K562 (cell line): ENCODE measurements around the gene GALNT17. TPM values are rescaled to one million over a fixed set of nuclear protein-coding genes. Genes with fewer than 3 reads are reported as not detected.

Experiments used
- ATAC-seq: fragments of 200-7000 bp; cut with Tn5 transposase; 3 replicates; pipeline ENCODE4 v1.9.1; 2020; ENCODE audit warnings: moderate library complexity
- BruUV-seq: library from RNA; stranded (reverse); fragments of 400-500 nt; replicated peaks from 2 replicates; lab custom pipeline; 2021; lab: Mats Ljungman, UMichigan
- CTCF ChIA-PET: fragments of 300-600 bp; formaldehyde crosslinking; extraction: SDS; loops from one replicate; lab custom pipeline; 2021; ENCODE audit warnings: low intra/inter-chr PET ratio; lab: Yijun Ruan, JAX
- POLR2A ChIA-PET: fragments of 300-600, 350-650 bp; sonication (Branson Sonifier 250); formaldehyde crosslinking; extraction: SDS; loops from one replicate; lab custom pipeline; 2021; ENCODE audit warnings: antibody characterized with exemption, inconsistent platforms; lab: Yijun Ruan, JAX
- DNase-seq, 4 experiments: peaks; one replicate each; pipeline versions ENCODE4 v3.0.0 to v3.0.0-alpha.2; 2011 to 2018; ENCODE audit warnings: low spot score in 3 of 4, mixed read lengths in 3 of 4; ENCODE audit errors: extremely low read depth in 1 of 4
- FAIRE-seq: peaks from 2 replicates; lab custom pipeline; 2011; peaks lifted over from hg19 to GRCh38; lab: Jason Lieb, UNC
- H2AFZ ChIP-seq: 2 replicates; pipeline ENCODE4 v1.6.0; 2011; ENCODE audit warnings: low read depth, low read length, control low read depth, inconsistent platforms
- H3K27ac ChIP-seq: fragments of 200-600 bp; 3 replicates; pipeline ENCODE4 v1.8.0; 2011; ENCODE audit warnings: low read depth, mild to moderate bottlenecking, control low read depth, inconsistent platforms, low read length, moderate library complexity, mixed read lengths; ENCODE audit errors: extremely low read depth
- H3K27me3 ChIP-seq, 2 experiments: fragments of 300-600 bp in 1 of 2; 2 replicates in 1 of 2; 3 replicates in 1 of 2; pipeline versions ENCODE4 v1.6.0 to v1.8.0; 2011; ENCODE audit warnings: inconsistent platforms in 2 of 2, low read length in 2 of 2, mild to moderate bottlenecking in 1 of 2, mixed read lengths in 1 of 2, moderate library complexity in 1 of 2; ENCODE audit not compliant: control insufficient read depth in 2 of 2, insufficient read depth in 2 of 2
- H3K36me3 ChIP-seq: fragments of 300-600 bp; 3 replicates; pipeline ENCODE4 v1.8.0; 2011; ENCODE audit warnings: mild to moderate bottlenecking, low read length, inconsistent platforms; ENCODE audit not compliant: control insufficient read depth, insufficient read depth
- H3K4me1 ChIP-seq, 2 experiments: fragments of 200-600 bp in 1 of 2; replicated peaks in 1 of 2; 2 replicates in 1 of 2; 3 replicates in 1 of 2; pipeline versions ENCODE4 v1.5.1 to v1.8.0; 2011; ENCODE audit warnings: inconsistent platforms in 2 of 2, low read length in 2 of 2, mild to moderate bottlenecking in 1 of 2, mixed read lengths in 1 of 2, moderate library complexity in 1 of 2; ENCODE audit not compliant: control insufficient read depth in 2 of 2, insufficient read depth in 2 of 2
- H3K4me2 ChIP-seq: 2 replicates; pipeline ENCODE4 v1.6.1; 2011; ENCODE audit warnings: low read length, control low read depth, inconsistent platforms, mixed read lengths; ENCODE audit not compliant: insufficient read depth
- H3K4me3 ChIP-seq: fragments of 200-600 bp; sonication (generic), shearing (Covaris generic); 2 replicates; pipeline ENCODE4 v1.5.1; 2016; ENCODE audit warnings: control low read depth, inconsistent platforms
- H3K79me2 ChIP-seq: fragments of 200-600 bp; 3 replicates; pipeline ENCODE4 v1.8.0; 2011; ENCODE audit warnings: low read length, inconsistent platforms; ENCODE audit not compliant: control insufficient read depth, insufficient read depth
- H3K9ac ChIP-seq, 2 experiments: 2 replicates each; pipeline versions ENCODE4 v1.6.0 to v1.6.1; 2011; ENCODE audit warnings: low read depth in 2 of 2, low read length in 2 of 2, control low read depth in 1 of 2, inconsistent platforms in 1 of 2, mild to moderate bottlenecking in 1 of 2, mixed read lengths in 1 of 2; ENCODE audit not compliant: insufficient read depth in 1 of 2
- H3K9me1 ChIP-seq: one replicate; pipeline ENCODE4 v1.6.0; 2011; ENCODE audit warnings: inconsistent platforms, mild to moderate bottlenecking, low read length, moderate library complexity; ENCODE audit not compliant: control insufficient read depth, insufficient read depth
- H3K9me3 ChIP-seq: replicated peaks from 2 replicates; pipeline ENCODE4 v1.5.1; 2011; ENCODE audit warnings: low read depth, low read length, inconsistent platforms; ENCODE audit not compliant: control insufficient read depth, insufficient read depth
- H4K20me1 ChIP-seq: replicated peaks from 2 replicates; pipeline ENCODE4 v1.6.1; 2011; ENCODE audit warnings: low read length, inconsistent platforms, mixed read lengths; ENCODE audit not compliant: control insufficient read depth, insufficient read depth
- GTF2A2 ChIP-seq: IDR thresholded peaks from 2 replicates; pipeline ENCODE4 v1.6.1; 2016; ENCODE audit warnings: mild to moderate bottlenecking, missing genetic modification characterization, missing compliant biosample characterization
- MEF2A ChIP-seq: IDR thresholded peaks from 2 replicates; pipeline ENCODE4 v1.6.1; 2011; ENCODE audit warnings: low read depth, mild to moderate bottlenecking, low read length, moderate library complexity; ENCODE audit not compliant: control insufficient read depth
- PHF8 ChIP-seq: fragments of 200-600 bp; sonication (generic); IDR thresholded peaks from 2 replicates; pipeline ENCODE4 v1.6.1; 2012; ENCODE audit warnings: mixed run types, mild to moderate bottlenecking, inconsistent platforms, low read length, moderate library complexity, borderline replicate concordance
- SUPT5H ChIP-seq: fragments of 450-650 bp; IDR thresholded peaks from 2 replicates; pipeline ENCODE4 v1.6.1; 2016
- ZBTB40 ChIP-seq, 2 experiments: fragments of 450-650 bp in 1 of 2; sonication (generic) in 1 of 2; formaldehyde crosslinking in 1 of 2; IDR thresholded peaks; 2 replicates each; pipeline versions ENCODE4 v1.7.1 to v1.9.0; 2016 to 2022; ENCODE audit warnings: inconsistent platforms in 1 of 2, mild to moderate bottlenecking in 1 of 2, missing genetic modification reagents in 1 of 2
- ZKSCAN8 ChIP-seq: fragments of 200-800 bp; sonication (Bioruptor generic); IDR thresholded peaks from 2 replicates; pipeline ENCODE4 v1.6.1; 2016; ENCODE audit warnings: missing genetic modification characterization, missing compliant biosample characterization
- ZNF445 ChIP-seq: fragments of 250-450 bp; sonication (Bioruptor Pico); IDR thresholded peaks from 2 replicates; pipeline ENCODE4 v1.4.0; 2020; ENCODE audit warnings: low read depth, mild to moderate bottlenecking, moderate library complexity
- WGBS: fragments of 100-300 bp; shearing (Covaris generic); methylation state at CpG from one replicate; pipeline ENCODE4 v1.1.6; 2016; ENCODE audit warnings: low coverage, mixed read lengths; ENCODE audit not compliant: insufficient coverage; ENCODE audit errors: missing lambda C conversion rate; 5-methylcytosine and 5-hydroxymethylcytosine counted together
- in situ Hi-C: fragments of 300-500 bp; cut with MboI; formaldehyde crosslinking; loops from 4 replicates; pipeline ENCODE4 v1.15.0; 2018; ENCODE audit warnings: inconsistent platforms, mixed read lengths
- intact Hi-C: fragments of 100-400 bp; cut with micrococcal nuclease; formaldehyde crosslinking; loops from 2 replicates; pipeline ENCODE4 v1.14.2; 2022
- polyA plus RNA-seq, 8 experiments: library from polyadenylated mRNA; depleted of rRNA in 4 of 8; stranded (reverse) in 5 of 8; unstranded in 3 of 8; fragments of >200 nt; fragmentation: Nextera tagmentation in 2 of 8; fragmentation: Illumina TruSeq in 1 of 8; extraction: Ambion mirVana in 2 of 8; extraction: Trizol in 1 of 8; gene quantifications; 2 replicates each; pipeline versions ENCODE4 v1.2.1 to v1.2.3, GENCODE V29; 2011 to 2014; ENCODE audit warnings: inconsistent platforms in 1 of 8, missing spikeins in 1 of 8
- total RNA-seq, 7 experiments: library from RNA; depleted of rRNA in 6 of 7; stranded (reverse); fragments of >200 nt in 6 of 7; fragmentation: Illumina TruSeq in 2 of 7; extraction: Trizol in 2 of 7; gene quantifications; 2 replicates each; pipeline versions ENCODE4 v1.2.1 to v1.2.3, GENCODE V29; 2011 to 2021; ENCODE audit warnings: low replicate concordance in 1 of 7

Gene GALNT17
- total and polyA plus RNA-seq, 9 of the 15 experiments (the other 6 are each of a cell fraction or from before 2014, with no cell fraction given): not detected

- Histone ChIP-seq H3K9ac (no peak overlapping the region), H3K79me2 (no peaks in the 10 kb centered on the region), H2AFZ (no peak overlapping the region), H3K27ac (no peak overlapping the region), H3K9me3 (no peaks in the 10 kb centered on the region), H3K4me2 (no peak overlapping the region), H3K36me3 (no peaks in the 10 kb centered on the region), H3K27me3 (no peaks in the 10 kb centered on the region), H3K9me1 (no peaks in the 10 kb centered on the region), H3K4me1 (no peaks in the 10 kb centered on the region), H4K20me1 (no peaks in the 10 kb centered on the region; the same call in 1 of the 2 replicates), H3K4me3 (no peak overlapping the region)
- FAIRE-seq: no peak
- ChIA-PET CTCF (no interaction called here), POLR2A (no interaction called here)
- WGBS: 0% methylated on average over 5 of the region's 5 CpGs
- in situ Hi-C loops (no loop called here), intact Hi-C loops (no loop called here)
- no peak for TF ChIP-seq ZKSCAN8
- TF ChIP-seq ZNF445: no peak
- TF ChIP-seq SUPT5H: no peak
- no peak for TF ChIP-seq MEF2A
- DNase-seq: no peak
- BruUV-seq: no TSS peak
- ATAC-seq: no peak
These were observed 395.3 kb downstream of the GALNT17 start for GRCh38 chr7:71527213-71527612.

- Histone ChIP-seq H3K79me2 (no peaks in the 10 kb centered on the region), H3K9me3 (no peaks in the 10 kb centered on the region), H3K27me3 (peaks cover 0 to 4% of the 10 kb centered on the region in 2 experiments; a peak in 2 of 5 replicates), H3K27ac (no peak overlapping the region), H3K36me3 (no peaks in the 10 kb centered on the region), H4K20me1 (no peaks in the 10 kb centered on the region; the same call in 1 of the 2 replicates), H3K4me2 (no peak overlapping the region), H3K9ac (no peak overlapping the region), H3K9me1 (no peaks in the 10 kb centered on the region), H3K4me1 (no peaks in the 10 kb centered on the region), H3K4me3 (no peak overlapping the region), H2AFZ (no peak overlapping the region)
- ATAC-seq (no peak), FAIRE-seq (no peak), DNase-seq (no peak)
- ChIA-PET CTCF (no interaction called here), POLR2A (no interaction called here)
- intact Hi-C loops (no loop called here), in situ Hi-C loops (no loop called here)
- 0% methylated on average over 2 of the region's 2 CpGs for WGBS
- BruUV-seq: no TSS peak
- no peak for TF ChIP-seq ZBTB40 (IDR thresholded peaks at IDR 0.05)
- no peak for TF ChIP-seq ZBTB40 (CRISPR knock-in tag; IDR thresholded peaks at IDR 0.05)
- TF ChIP-seq GTF2A2 (tag): no peak
- no peak for TF ChIP-seq PHF8
These were observed 403.7 kb downstream of the GALNT17 start for GRCh38 chr7:71535616-71536015.
